Measurements from ENCODE around the gene TMCO1. TPM values are rescaled to one million over a fixed set of nuclear protein-coding genes. Genes with fewer than 3 reads are reported as not detected.
"Not testable (repeated sequence)": the region's sequence is repeated elsewhere in the genome, so short reads cannot be mapped to it uniquely, and the experiment has no call there.

Gene TMCO1
- total and polyA plus RNA-seq, 4 donors = 47.6 to 84.5 (median 64.5) TPM

DNA sequence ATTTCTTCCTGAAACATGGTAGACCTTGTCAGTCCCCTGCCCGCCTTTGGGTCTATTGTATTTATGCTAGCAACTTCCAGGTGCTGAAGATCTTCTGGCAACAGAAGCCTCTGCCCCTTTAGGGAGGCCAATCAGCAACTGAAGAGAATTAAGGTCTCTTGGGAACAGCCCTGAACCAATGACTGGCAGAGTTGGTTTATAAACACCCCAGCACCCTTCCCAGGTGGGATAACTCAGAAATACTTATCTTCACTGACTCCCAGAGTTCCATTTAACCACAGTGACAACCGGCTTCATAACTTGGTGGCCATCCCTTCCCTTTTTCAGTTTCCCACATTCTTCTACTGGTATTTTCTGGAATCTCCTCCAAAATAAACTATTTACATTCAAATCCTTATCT is 27.2 kb upstream of the TMCO1 start:
- no peaks in the 10 kb centered on the region for H3K36me3 ChIP-seq (ENCODE audit: control insufficient read depth in 4 of 4, insufficient read depth in 4 of 4, low read length in 4 of 4)
- TF ChIP-seq, protein P1, sequence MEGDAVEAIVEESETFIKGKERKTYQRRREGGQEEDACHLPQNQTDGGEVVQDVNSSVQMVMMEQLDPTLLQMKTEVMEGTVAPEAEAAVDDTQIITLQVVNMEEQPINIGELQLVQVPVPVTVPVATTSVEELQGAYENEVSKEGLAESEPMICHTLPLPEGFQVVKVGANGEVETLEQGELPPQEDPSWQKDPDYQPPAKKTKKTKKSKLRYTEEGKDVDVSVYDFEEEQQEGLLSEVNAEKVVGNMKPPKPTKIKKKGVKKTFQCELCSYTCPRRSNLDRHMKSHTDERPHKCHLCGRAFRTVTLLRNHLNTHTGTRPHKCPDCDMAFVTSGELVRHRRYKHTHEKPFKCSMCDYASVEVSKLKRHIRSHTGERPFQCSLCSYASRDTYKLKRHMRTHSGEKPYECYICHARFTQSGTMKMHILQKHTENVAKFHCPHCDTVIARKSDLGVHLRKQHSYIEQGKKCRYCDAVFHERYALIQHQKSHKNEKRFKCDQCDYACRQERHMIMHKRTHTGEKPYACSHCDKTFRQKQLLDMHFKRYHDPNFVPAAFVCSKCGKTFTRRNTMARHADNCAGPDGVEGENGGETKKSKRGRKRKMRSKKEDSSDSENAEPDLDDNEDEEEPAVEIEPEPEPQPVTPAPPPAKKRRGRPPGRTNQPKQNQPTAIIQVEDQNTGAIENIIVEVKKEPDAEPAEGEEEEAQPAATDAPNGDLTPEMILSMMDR (IDR thresholded peaks at IDR 0.05; ENCODE audit: control extremely low read depth, extremely low read depth) = no peak
- no peaks in the 10 kb centered on the region for H3K4me1 ChIP-seq (ENCODE audit: control insufficient read depth in 5 of 5, insufficient read depth in 5 of 5, low read length in 5 of 5)
- H3K27me3 ChIP-seq (ENCODE audit: control insufficient read depth in 3 of 3, insufficient read depth in 3 of 3, low read length in 2 of 3) = peaks cover 0 to 2% (median 0%) of the 10 kb centered on the region in 3 donors
- DNase-seq (no peak), ATAC-seq (ENCODE audit: insufficient read depth, low FRiP score) (no peak)
- H3K4me3 ChIP-seq = no peak overlapping the region
- no peak overlapping the region for H3K27ac ChIP-seq (ENCODE audit: low read depth in 1 of 2, low read length in 1 of 2)
- H3K9ac ChIP-seq (ENCODE audit: insufficient read depth in 1 of 2, low read length in 2 of 2) = no peak overlapping the region
- H3K9me3 ChIP-seq (ENCODE audit: control insufficient read depth in 4 of 4, insufficient read depth in 3 of 4, low read length in 3 of 4) = peaks cover 0 to 4% (median 2%) of the 10 kb centered on the region in 4 donors
- WGBS, 2 donors = 83% methylated on average over 2 of the region's 2 CpGs

DNA sequence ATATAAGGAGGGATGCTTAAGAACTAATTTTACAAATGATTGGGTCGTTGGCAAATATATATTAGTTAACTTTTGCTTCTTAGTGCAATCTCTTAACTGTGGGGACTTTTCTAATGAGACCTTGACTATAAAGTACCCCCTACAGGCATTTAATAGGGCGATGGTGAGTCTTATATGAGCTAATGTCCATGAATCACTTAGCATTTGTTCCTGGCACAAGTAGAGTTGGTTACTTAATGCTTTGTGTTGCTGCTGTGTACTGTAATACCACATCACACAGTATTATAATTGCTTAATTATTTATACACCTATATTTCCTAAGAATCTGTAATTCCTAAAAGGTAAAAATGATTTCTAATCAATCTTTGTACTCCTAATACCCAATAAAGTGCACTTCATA is 25.3 kb upstream of the TMCO1 start:
- TF ChIP-seq, protein P1 (IDR thresholded peaks at IDR 0.05; ENCODE audit: control extremely low read depth, extremely low read depth) = no peak
- DNase-seq = no peak
- Histone ChIP-seq H3K27me3 (ENCODE audit: control insufficient read depth in 3 of 3, insufficient read depth in 3 of 3, low read length in 2 of 3) (peaks cover 0 to 2% (median 0%) of the 10 kb centered on the region in 3 donors), H3K4me3 (no peak overlapping the region), H3K9ac (ENCODE audit: insufficient read depth in 1 of 2, low read length in 2 of 2) (no peak overlapping the region), H3K4me1 (ENCODE audit: control insufficient read depth in 5 of 5, insufficient read depth in 5 of 5, low read length in 5 of 5) (no peaks in the 10 kb centered on the region), H3K27ac (ENCODE audit: low read depth in 1 of 2, low read length in 1 of 2) (no peak overlapping the region), H3K36me3 (ENCODE audit: control insufficient read depth in 4 of 4, insufficient read depth in 4 of 4, low read length in 4 of 4) (no peaks in the 10 kb centered on the region), H3K9me3 (ENCODE audit: control insufficient read depth in 4 of 4, insufficient read depth in 3 of 4, low read length in 3 of 4) (no peaks in the 10 kb centered on the region)
- no peak for ATAC-seq (ENCODE audit: insufficient read depth, low FRiP score)
- WGBS, 2 donors = 59 to 77% methylated on average over 2 of the region's 2 CpGs

DNA sequence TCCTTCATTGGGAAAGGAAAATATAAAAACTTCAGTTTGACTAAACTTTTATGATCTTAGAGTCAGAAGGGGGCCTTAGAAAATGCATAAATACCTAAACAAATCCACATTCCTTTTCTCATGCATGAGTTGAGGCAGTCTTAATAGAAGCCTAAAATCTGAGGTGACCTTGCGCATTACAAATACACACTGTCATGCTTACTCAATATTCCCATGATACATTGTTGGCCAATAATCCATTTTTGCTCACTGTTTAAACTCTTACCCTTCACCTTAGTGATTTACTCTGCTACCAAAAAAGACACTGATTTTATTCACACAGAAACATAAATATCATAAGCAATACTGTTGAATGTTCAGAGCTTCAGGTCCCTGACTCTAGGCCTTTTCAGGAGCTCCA is 19.1 kb upstream of the TMCO1 start:
- 99 to 100% methylated on average over 1 of the region's 1 CpG for WGBS, 2 donors
- TF ChIP-seq, protein P1 (IDR thresholded peaks at IDR 0.05; ENCODE audit: control extremely low read depth, extremely low read depth) = no peak

DNA sequence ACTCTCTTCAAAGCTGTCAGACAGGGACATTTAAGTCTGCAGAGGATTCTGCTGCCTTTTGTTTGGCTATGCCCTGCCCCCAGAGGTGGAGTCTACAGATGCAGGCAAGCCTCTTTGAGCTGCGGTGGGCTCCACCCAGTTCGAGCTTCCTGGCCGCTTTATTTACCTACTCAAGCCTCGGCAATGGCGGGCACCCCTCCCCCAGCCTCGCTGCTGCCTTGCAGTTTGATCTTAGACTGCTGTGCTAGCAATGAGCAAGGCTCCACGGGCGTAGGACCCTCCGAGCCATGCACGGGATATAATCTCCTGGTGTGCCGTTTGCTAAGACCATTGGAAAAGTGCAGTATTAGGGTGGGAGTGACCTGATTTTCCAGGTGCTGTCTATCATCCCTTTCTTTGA is 14.9 kb upstream of the TMCO1 start:
- DNase-seq; H3K9ac ChIP-seq (ENCODE audit: insufficient read depth in 1 of 2, low read length in 2 of 2): not testable (repeated sequence)
- 90 to 96% methylated on average over 11 of the region's 11 CpGs for WGBS, 2 donors

More for the DNA sequence above, 19.1 kb upstream of the TMCO1 start:
- DNase-seq = no peak
- Histone ChIP-seq H3K9me3 (ENCODE audit: control insufficient read depth in 4 of 4, insufficient read depth in 3 of 4, low read length in 3 of 4) (peaks cover 0 to 10% (median 0%) of the 10 kb centered on the region in 4 donors), H3K4me1 (ENCODE audit: control insufficient read depth in 5 of 5, insufficient read depth in 5 of 5, low read length in 5 of 5) (no peaks in the 10 kb centered on the region), H3K27ac (ENCODE audit: low read depth in 1 of 2, low read length in 1 of 2) (no peak overlapping the region), H3K27me3 (ENCODE audit: control insufficient read depth in 3 of 3, insufficient read depth in 3 of 3, low read length in 2 of 3) (peaks cover 0 to 2% (median 0%) of the 10 kb centered on the region in 3 donors), H3K4me3 (no peak overlapping the region), H3K9ac (ENCODE audit: insufficient read depth in 1 of 2, low read length in 2 of 2) (no peak overlapping the region), H3K36me3 (ENCODE audit: control insufficient read depth in 4 of 4, insufficient read depth in 4 of 4, low read length in 4 of 4) (no peaks in the 10 kb centered on the region)
- no peak for ATAC-seq (ENCODE audit: insufficient read depth, low FRiP score)

DNA sequence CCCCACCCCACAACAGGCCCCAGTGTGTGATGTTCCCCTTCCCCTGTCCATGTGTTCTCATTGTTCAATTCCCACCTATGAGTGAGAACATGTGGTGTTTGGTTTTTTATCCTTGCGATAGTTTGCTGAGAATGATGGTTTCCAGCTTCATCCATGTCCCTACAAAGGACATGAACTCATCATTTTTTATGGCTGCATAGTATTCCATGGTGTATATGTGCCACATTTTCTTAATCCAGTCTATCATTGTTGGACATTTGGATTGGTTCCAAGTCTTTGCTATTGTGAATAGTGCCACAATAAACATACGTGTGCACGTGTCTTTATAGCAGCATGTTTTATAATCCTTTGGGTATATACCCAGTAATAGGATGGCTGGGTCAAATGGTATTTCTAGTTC is 9.5 kb upstream of the TMCO1 start:
- H3K27me3 ChIP-seq (ENCODE audit: control insufficient read depth in 3 of 3, insufficient read depth in 3 of 3, low read length in 2 of 3); DNase-seq; ATAC-seq (ENCODE audit: insufficient read depth, low FRiP score); H3K4me1 ChIP-seq (ENCODE audit: control insufficient read depth in 5 of 5, insufficient read depth in 5 of 5, low read length in 5 of 5); H3K4me3 ChIP-seq; H3K9ac ChIP-seq (ENCODE audit: insufficient read depth in 1 of 2, low read length in 2 of 2); H3K36me3 ChIP-seq (ENCODE audit: control insufficient read depth in 4 of 4, insufficient read depth in 4 of 4, low read length in 4 of 4); H3K27ac ChIP-seq (ENCODE audit: low read depth in 1 of 2, low read length in 1 of 2); H3K9me3 ChIP-seq (ENCODE audit: control insufficient read depth in 4 of 4, insufficient read depth in 3 of 4, low read length in 3 of 4): not testable (repeated sequence)
- 90% methylated on average over 2 of the region's 3 CpGs; no CpG with 5 or more reads in 1 of the 2 donors for WGBS, 2 donors

More for the DNA sequence above, 14.9 kb upstream of the TMCO1 start:
- not testable (repeated sequence) for H3K27me3 ChIP-seq (ENCODE audit: control insufficient read depth in 3 of 3, insufficient read depth in 3 of 3, low read length in 2 of 3); H3K27ac ChIP-seq (ENCODE audit: low read depth in 1 of 2, low read length in 1 of 2); H3K4me1 ChIP-seq (ENCODE audit: control insufficient read depth in 5 of 5, insufficient read depth in 5 of 5, low read length in 5 of 5); H3K4me3 ChIP-seq; H3K36me3 ChIP-seq (ENCODE audit: control insufficient read depth in 4 of 4, insufficient read depth in 4 of 4, low read length in 4 of 4); ATAC-seq (ENCODE audit: insufficient read depth, low FRiP score); H3K9me3 ChIP-seq (ENCODE audit: control insufficient read depth in 4 of 4, insufficient read depth in 3 of 4, low read length in 3 of 4)
